WERI-Rb-1 (cell line): ENCODE data around the gene AQP2.

Source experiments
- DNase-seq: peaks from one replicate; pipeline ENCODE4 v3.0.0-alpha.2; 2020
- H3K27ac ChIP-seq: fragments of 250-450 bp; sonication (Bioruptor Pico); 2 replicates; pipeline ENCODE4 v1.5.1; 2020; ENCODE audit warnings: mild to moderate bottlenecking, moderate library complexity
- H3K27me3 ChIP-seq: fragments of 250-450 bp; sonication (Bioruptor Pico); 2 replicates; pipeline ENCODE4 v1.5.1; 2021; ENCODE audit warnings: mild to moderate bottlenecking, low read depth, moderate library complexity; ENCODE audit not compliant: insufficient read depth, severe bottlenecking
- H3K36me3 ChIP-seq: fragments of 250-450 bp; sonication (Bioruptor Pico); 2 replicates; pipeline ENCODE4 v1.5.1; 2020; ENCODE audit warnings: mild to moderate bottlenecking, moderate library complexity
- H3K4me3 ChIP-seq: 2 replicates; pipeline ENCODE4 v1.5.1; 2011; ENCODE audit warnings: low read depth, mild to moderate bottlenecking, control low read depth, low read length
- H3K9me3 ChIP-seq: fragments of 250-450 bp; sonication (Bioruptor Pico); 2 replicates; pipeline ENCODE4 v1.5.1; 2021; ENCODE audit warnings: mild to moderate bottlenecking, moderate library complexity; ENCODE audit not compliant: severe bottlenecking
- TF ChIP-seq, protein P1 (sequence below): IDR thresholded peaks from 2 replicates; pipeline ENCODE4 v1.5.1; 2011; ENCODE audit warnings: low read depth, mild to moderate bottlenecking, control low read depth, inconsistent platforms, low read length

AQP2 gene

DNA sequence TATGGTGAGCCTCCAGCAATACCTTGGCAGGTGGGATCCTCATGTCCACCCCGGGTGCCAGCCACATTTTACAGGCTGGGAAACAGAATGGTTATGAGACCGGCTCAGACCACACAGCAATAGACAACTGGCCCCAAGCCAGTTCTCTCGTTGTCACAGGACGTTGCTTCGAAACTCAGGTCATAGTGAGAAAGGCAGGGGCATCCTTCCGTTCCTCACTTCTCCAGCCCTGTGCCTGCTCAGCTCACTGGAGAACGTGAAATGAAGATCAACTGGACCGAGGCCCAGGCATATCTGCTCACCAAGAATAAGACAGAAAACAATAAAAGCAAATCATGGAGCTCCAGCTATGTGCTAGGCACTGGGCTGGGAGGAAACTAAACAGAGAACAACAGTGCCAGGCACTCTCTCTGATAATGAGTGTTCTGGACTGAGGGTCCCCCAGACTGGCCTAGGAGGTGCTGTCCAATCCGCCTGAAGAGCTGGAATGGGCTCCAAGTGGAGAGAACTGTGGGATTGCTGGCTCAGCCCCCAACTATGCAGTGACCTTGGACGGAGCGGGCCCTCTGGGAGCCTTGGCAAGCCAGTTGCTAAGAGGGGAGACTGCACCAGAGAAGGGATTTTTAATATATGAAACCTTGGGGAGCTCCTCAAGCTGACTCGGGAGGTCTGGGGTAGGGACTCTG, 28.0 kb upstream of the AQP2 start:
- no peak overlapping the region for H3K4me3 ChIP-seq
- no peak for DNase-seq
- no peaks in the 10 kb centered on the region for H3K9me3 ChIP-seq
- H3K36me3 ChIP-seq = no peaks in the 10 kb centered on the region
- TF ChIP-seq, protein P1, sequence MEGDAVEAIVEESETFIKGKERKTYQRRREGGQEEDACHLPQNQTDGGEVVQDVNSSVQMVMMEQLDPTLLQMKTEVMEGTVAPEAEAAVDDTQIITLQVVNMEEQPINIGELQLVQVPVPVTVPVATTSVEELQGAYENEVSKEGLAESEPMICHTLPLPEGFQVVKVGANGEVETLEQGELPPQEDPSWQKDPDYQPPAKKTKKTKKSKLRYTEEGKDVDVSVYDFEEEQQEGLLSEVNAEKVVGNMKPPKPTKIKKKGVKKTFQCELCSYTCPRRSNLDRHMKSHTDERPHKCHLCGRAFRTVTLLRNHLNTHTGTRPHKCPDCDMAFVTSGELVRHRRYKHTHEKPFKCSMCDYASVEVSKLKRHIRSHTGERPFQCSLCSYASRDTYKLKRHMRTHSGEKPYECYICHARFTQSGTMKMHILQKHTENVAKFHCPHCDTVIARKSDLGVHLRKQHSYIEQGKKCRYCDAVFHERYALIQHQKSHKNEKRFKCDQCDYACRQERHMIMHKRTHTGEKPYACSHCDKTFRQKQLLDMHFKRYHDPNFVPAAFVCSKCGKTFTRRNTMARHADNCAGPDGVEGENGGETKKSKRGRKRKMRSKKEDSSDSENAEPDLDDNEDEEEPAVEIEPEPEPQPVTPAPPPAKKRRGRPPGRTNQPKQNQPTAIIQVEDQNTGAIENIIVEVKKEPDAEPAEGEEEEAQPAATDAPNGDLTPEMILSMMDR = no peak
- no peak overlapping the region for H3K27ac ChIP-seq
- H3K27me3 ChIP-seq = no peaks in the 10 kb centered on the region

DNA sequence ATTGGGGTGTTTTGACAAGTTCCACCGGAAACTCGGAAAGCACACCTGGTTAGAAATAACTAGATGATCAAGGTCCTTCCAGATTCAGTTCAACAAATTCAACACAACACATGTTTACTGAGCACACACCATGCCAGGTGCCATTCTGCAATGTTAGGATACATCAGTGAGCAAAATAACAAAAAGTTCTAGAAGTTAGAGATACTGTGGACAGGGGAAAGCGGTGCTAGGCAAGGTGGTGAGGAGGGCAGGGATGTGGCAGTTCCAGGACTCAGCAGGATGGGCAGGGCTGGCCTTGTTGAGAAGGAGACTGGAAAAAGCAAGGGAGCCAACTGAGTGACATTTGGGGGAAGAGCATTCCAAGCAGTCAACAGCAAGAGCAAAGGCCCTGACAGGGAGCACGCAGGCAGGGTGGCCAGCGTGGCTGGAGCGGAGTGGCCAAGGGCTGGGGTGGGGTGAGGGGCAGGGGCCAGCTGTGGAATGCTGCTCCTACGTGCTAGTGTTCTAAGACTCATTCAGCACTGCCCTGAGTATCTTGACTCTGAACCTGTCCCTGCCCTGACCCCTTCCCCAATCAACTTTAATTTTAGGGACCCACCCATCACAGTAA, 27.4 kb upstream of the AQP2 start:
- Histone ChIP-seq H3K9me3 (no peaks in the 10 kb centered on the region), H3K27ac (no peak overlapping the region), H3K27me3 (no peaks in the 10 kb centered on the region), H3K4me3 (no peak overlapping the region), H3K36me3 (no peaks in the 10 kb centered on the region)
- TF ChIP-seq, protein P1 = no peak
- no peak for DNase-seq

DNA sequence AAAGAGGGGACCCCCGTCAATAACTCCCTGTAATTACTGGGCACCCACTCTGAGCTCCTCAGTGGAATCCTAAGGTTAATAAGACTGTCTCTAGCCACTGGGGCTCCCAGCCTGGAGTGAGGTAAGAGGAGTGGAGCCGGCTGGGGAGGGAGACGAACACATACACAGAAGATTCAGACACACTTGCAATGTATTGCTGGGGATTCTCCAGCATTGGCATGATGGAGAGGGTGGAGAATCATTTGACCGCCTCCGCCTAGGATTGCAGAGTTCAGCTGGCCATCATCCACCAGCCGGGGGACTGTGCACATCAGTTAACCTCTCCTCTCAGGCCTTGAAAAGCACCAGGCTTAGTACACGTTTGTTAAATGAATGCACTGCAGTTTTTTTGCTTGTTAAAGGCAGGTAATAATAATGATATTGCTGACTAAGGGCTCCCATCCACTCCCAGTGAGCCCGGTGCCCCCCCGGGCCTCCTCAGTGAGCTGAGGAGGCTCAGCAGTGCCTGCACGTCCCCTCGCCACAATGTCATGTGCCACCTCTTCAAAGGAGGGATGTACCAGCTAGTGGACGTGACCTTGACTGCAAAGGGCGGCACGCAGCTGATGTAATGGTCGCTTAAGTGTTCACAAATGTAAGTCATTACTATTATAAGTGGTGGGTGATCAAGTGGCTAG, 26.5 kb upstream of the AQP2 start:
- H3K4me3 ChIP-seq = no peak overlapping the region
- H3K27ac ChIP-seq = no peak overlapping the region
- no peaks in the 10 kb centered on the region for H3K36me3 ChIP-seq
- DNase-seq = no peak
- H3K27me3 ChIP-seq = no peaks in the 10 kb centered on the region
- TF ChIP-seq, protein P1 = no peak
- H3K9me3 ChIP-seq = no peaks in the 10 kb centered on the region

DNA sequence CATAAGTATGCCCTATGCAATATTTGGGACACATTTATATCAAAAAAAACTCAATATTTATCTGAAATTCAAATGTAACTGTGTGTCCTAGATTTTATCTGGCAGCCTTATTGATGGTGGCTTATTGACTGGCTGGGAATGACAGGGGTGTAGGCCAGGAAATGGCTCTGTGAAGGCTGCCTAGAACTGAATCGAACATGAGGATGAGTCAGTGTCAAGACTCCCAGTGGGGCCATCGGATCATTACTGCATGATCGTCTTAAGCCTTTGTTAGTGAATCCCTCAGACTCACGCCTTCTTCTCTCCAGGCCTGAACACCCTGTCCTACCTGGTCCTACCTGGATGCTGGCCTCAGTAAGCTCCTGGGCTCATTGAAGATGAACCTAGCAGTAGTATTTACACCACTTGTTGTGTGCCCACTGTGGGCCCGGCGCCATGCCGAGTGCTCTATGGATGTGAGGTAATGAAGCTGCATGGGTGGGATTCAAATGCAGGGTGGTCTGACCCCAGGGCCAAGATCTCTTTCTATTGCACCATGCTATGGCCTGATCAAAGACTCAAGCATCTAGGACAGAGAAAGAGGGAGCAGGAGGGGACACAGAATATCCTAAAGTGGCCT, 25.8 kb upstream of the AQP2 start:
- H3K27me3 ChIP-seq = no peaks in the 10 kb centered on the region
- H3K4me3 ChIP-seq = no peak overlapping the region
- H3K27ac ChIP-seq = no peak overlapping the region
- no peaks in the 10 kb centered on the region for H3K9me3 ChIP-seq
- DNase-seq = no peak
- TF ChIP-seq, protein P1 = no peak
- no peaks in the 10 kb centered on the region for H3K36me3 ChIP-seq

DNA sequence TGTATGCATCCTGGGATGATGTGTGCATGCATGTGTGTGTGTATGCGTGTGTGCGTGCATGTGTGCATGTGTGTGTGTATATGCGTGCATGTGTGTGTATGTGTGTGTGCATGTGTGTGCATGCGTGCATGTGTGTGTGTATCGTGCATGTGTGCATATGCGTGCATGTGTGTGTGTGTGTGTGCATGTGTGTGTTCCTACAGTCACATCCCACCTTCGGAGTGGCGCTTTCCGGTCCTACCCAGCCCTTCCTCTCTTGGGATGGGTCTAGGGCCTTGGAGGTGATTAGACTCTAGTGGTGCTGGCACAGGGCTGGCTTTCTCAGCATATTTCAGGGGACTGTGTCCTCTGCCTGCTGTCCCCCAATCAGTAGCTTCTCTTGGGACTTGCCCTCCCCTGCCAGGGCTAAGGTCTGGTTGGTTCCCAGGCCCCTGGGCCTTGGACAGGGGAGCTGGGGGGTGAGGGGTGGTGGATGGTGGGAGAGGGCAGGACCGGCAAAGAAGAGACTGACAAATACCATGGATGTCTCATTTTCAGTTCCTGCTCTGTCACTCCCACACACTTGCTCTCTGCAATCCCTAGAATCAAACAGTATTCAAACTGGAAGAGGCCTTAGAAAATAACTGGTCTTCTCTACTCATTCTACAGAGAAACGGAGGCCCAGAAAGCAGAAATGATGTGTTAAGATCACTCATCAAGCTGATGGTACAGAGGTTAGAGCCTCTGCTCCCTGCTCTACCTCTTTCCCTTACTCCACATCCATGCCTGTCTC, 24.9 kb upstream of the AQP2 start:
- Histone ChIP-seq H3K9me3 (no peaks in the 10 kb centered on the region), H3K4me3 (no peak overlapping the region), H3K27ac (no peak overlapping the region), H3K36me3 (no peaks in the 10 kb centered on the region), H3K27me3 (no peaks in the 10 kb centered on the region)
- no peak for DNase-seq
- TF ChIP-seq, protein P1 = no peak
